Endothelial cell of umbilical vein (primary cell): Measurements from ENCODE around the gene PPP1R13B. TPM values are rescaled to one million over a fixed set of nuclear protein-coding genes. Genes with fewer than 3 reads are reported as not detected.

Source experiments
- BruUV-seq: library from RNA; stranded (reverse); fragments of 400-500 nt; replicated peaks from 2 replicates; lab custom pipeline; 2021; lab: Mats Ljungman, UMichigan
- CTCF ChIA-PET: fragments of 300-600, 350-600 bp; sonication (Branson Sonifier 250); formaldehyde crosslinking; loops from one replicate; lab custom pipeline; 2021; ENCODE audit warnings: antibody characterized with exemption, inconsistent platforms; lab: Charles Lee
- POLR2A ChIA-PET: fragments of 300-600, 350-600 bp; sonication (Branson Sonifier 250); formaldehyde crosslinking; loops from one replicate; lab custom pipeline; 2021; ENCODE audit warnings: antibody characterized with exemption, inconsistent platforms; lab: Charles Lee
- DNase-seq: peaks from one replicate; pipeline ENCODE4 v3.0.0-alpha.2; 2011; ENCODE audit warnings: low read depth, low spot score
- FAIRE-seq: peaks from 2 replicates; lab custom pipeline; 2011; peaks lifted over from hg19 to GRCh38; lab: Jason Lieb, UNC
- H2AFZ ChIP-seq: 2 replicates; pipeline ENCODE4 v1.6.0; 2012; ENCODE audit warnings: low read depth, low read length, control low read depth, inconsistent platforms
- H3K27ac ChIP-seq: 2 replicates; pipeline ENCODE4 v1.5.1; 2011; ENCODE audit warnings: low read depth, mild to moderate bottlenecking, control low read depth, low read length, moderate library complexity; ENCODE audit not compliant: insufficient read depth
- H3K27me3 ChIP-seq, 2 experiments: 2 replicates each; pipeline versions ENCODE4 v1.6.0 to v1.6.1; 2011; ENCODE audit warnings: low read length in 2 of 2, mixed read lengths in 1 of 2; ENCODE audit not compliant: control insufficient read depth in 2 of 2, insufficient read depth in 2 of 2
- H3K36me3 ChIP-seq, 2 experiments: 2 replicates in 1 of 2; 3 replicates in 1 of 2; pipeline ENCODE4 v1.5.1; 2011; ENCODE audit warnings: low read length in 2 of 2, mild to moderate bottlenecking in 1 of 2, moderate library complexity in 1 of 2; ENCODE audit not compliant: control insufficient read depth in 2 of 2, insufficient read depth in 2 of 2; ENCODE audit errors: extremely low read depth in 1 of 2
- H3K4me1 ChIP-seq: 3 replicates; pipeline ENCODE4 v1.5.1; 2011; ENCODE audit warnings: mild to moderate bottlenecking, low read length; ENCODE audit not compliant: control insufficient read depth, insufficient read depth; ENCODE audit errors: extremely low read depth
- H3K4me2 ChIP-seq: 2 replicates; pipeline ENCODE4 v1.6.1; 2011; ENCODE audit warnings: low read length, control low read depth, mixed read lengths; ENCODE audit not compliant: insufficient read depth
- H3K4me3 ChIP-seq, 3 experiments: fragments of 200-600 bp in 1 of 3; sonication (generic), shearing (Covaris generic) in 1 of 3; replicated peaks in 1 of 3; 2 replicates each; pipeline ENCODE4 v1.5.1; 2011 to 2016; ENCODE audit warnings: control low read depth in 3 of 3, low read length in 3 of 3, mild to moderate bottlenecking in 2 of 3, inconsistent platforms in 1 of 3, low read depth in 1 of 3, moderate library complexity in 1 of 3; ENCODE audit not compliant: insufficient read depth in 1 of 3
- H3K79me2 ChIP-seq: 2 replicates; pipeline ENCODE4 v1.6.0; 2012; ENCODE audit warnings: low read length, inconsistent platforms; ENCODE audit not compliant: control insufficient read depth, insufficient read depth
- H3K9ac ChIP-seq: replicated peaks from 2 replicates; pipeline ENCODE3; 2011; ENCODE audit warnings: low read length, control low read depth; ENCODE audit not compliant: insufficient read depth; ENCODE audit errors: extremely low read depth
- H3K9me1 ChIP-seq: replicated peaks from 3 replicates; pipeline ENCODE4 v1.6.0; 2011; ENCODE audit warnings: mild to moderate bottlenecking, low read length; ENCODE audit not compliant: control insufficient read depth, insufficient read depth; ENCODE audit errors: extremely low read depth
- H3K9me3 ChIP-seq: replicated peaks from 2 replicates; pipeline ENCODE4 v1.5.1; 2012; ENCODE audit warnings: low read length, inconsistent platforms; ENCODE audit not compliant: control insufficient read depth, insufficient read depth
- H4K20me1 ChIP-seq: replicated peaks from 2 replicates; pipeline ENCODE3; 2011; ENCODE audit warnings: mild to moderate bottlenecking, low read length; ENCODE audit not compliant: control insufficient read depth, insufficient read depth; ENCODE audit errors: extremely low read depth
- CTCF ChIP-seq, 2 donors: IDR thresholded peaks; 1 replicate in 1 of 2; 2 replicates in 1 of 2; pipeline ENCODE4 v1.5.1; 2011; ENCODE audit warnings: low read length in 2 of 2, mild to moderate bottlenecking in 2 of 2, moderate library complexity in 2 of 2, control low read depth in 1 of 2, inconsistent platforms in 1 of 2, low read depth in 1 of 2; ENCODE audit not compliant: insufficient read depth in 1 of 2; ENCODE audit errors: extremely low read depth in 1 of 2
- FOS ChIP-seq: IDR thresholded peaks from 2 replicates; pipeline ENCODE4 v1.6.1; 2011; ENCODE audit warnings: mild to moderate bottlenecking, low read length, moderate library complexity, borderline replicate concordance; ENCODE audit not compliant: insufficient read depth
- GATA2 ChIP-seq: IDR thresholded peaks from 2 replicates; pipeline ENCODE4 v1.7.0; 2011; ENCODE audit warnings: low read depth, mild to moderate bottlenecking, moderate library complexity, mixed read lengths, low read length; ENCODE audit not compliant: insufficient read length, insufficient read depth
- JUN ChIP-seq: IDR thresholded peaks from 2 replicates; pipeline ENCODE4 v1.6.1; 2011; ENCODE audit warnings: borderline replicate concordance, low read depth; ENCODE audit not compliant: insufficient read length, insufficient read depth
- MAX ChIP-seq: IDR thresholded peaks from 2 replicates; pipeline ENCODE4 v1.6.1; 2011; ENCODE audit not compliant: insufficient read depth, insufficient read length
- MYC ChIP-seq: IDR thresholded peaks from one replicate; pipeline ENCODE4 v1.6.1; 2011; ENCODE audit warnings: mild to moderate bottlenecking, low read depth, low read length
- POLR2A ChIP-seq: IDR thresholded peaks from 2 replicates; pipeline ENCODE4 v1.6.1; 2012; ENCODE audit warnings: low read depth, mild to moderate bottlenecking, control low read depth, low read length
- POLR2AphosphoS5 ChIP-seq: IDR thresholded peaks from 2 replicates; pipeline ENCODE4 v1.6.1; 2012; ENCODE audit warnings: low read depth, mild to moderate bottlenecking, control low read depth, low read length, moderate library complexity; ENCODE audit not compliant: insufficient read depth
- dilution Hi-C: fragments of 300-500 bp; cut with MboI; formaldehyde crosslinking; loops from one replicate; pipeline ENCODE4 v1.15.0; 2019; ENCODE audit warnings: low sequenced_read_pairs; ENCODE audit not compliant: extremely low pct_ligation_motif_present
- intact Hi-C: fragments of 100-400 bp; cut with micrococcal nuclease; formaldehyde crosslinking; loops from one replicate; pipeline ENCODE4 v1.10.0; 2022
- polyA plus RNA-seq, 4 experiments: library from polyadenylated mRNA; depleted of rRNA in 3 of 4; stranded (reverse) in 3 of 4; unstranded in 1 of 4; fragments of >200 nt; gene quantifications; 2 replicates each; pipeline versions ENCODE4 v1.2.1 to v1.2.3, GENCODE V29; 2011 to 2012; ENCODE audit warnings: missing spikeins in 1 of 4
- total RNA-seq: library from RNA; stranded (reverse); gene quantifications from 2 replicates; pipeline ENCODE4 v1.2.3, GENCODE V29; 2021

The PPP1R13B gene
- total and polyA plus RNA-seq, 2 donors (not counting 3 experiments of a cell fraction or from before 2014, with no cell fraction given) = 10.0 to 30.0 TPM

- no peak overlapping the region for H3K4me2 ChIP-seq
- dilution Hi-C loops = no loop called here
- FAIRE-seq = no peak
- no peaks in the 10 kb centered on the region for H3K9me1 ChIP-seq
- no peaks in the 10 kb centered on the region for H4K20me1 ChIP-seq
- ChIA-PET CTCF (interaction anchor here (10.4 kb wide), 1 partner anchor 15 kb away, joined by 81 read pairs; no protein-coding TSS in a partner anchor), POLR2A (no interaction called here)
- H3K4me1 ChIP-seq = peaks cover 18% of the 10 kb centered on the region
- H3K27me3 ChIP-seq = no peaks in the 10 kb centered on the region
- DNase-seq = no peak
- H3K9ac ChIP-seq = no peak overlapping the region
- no peaks in the 10 kb centered on the region for H3K9me3 ChIP-seq
- H2AFZ ChIP-seq = no peak overlapping the region
- H3K36me3 ChIP-seq = no peaks in the 10 kb centered on the region
- H3K79me2 ChIP-seq = no peaks in the 10 kb centered on the region
- H3K27ac ChIP-seq = no peak overlapping the region
- no peak overlapping the region for H3K4me3 ChIP-seq
- intact Hi-C loops = no loop called here
- no TSS peak for BruUV-seq
- TF ChIP-seq MAX (no peak), CTCF (IDR thresholded peaks at IDR 0.05; ENCODE audit: extremely low read depth in 1 of 2, insufficient read depth in 1 of 2, low read depth in 1 of 2, low read length in 2 of 2) (no peak), POLR2AphosphoS5 (no peak), FOS (no peak), POLR2A (no peak), JUN (no peak), MYC (no peak), GATA2 (no peak)
Observed at GRCh38 chr14:103885509-103885932, 38.1 kb upstream of the PPP1R13B start.
